ENCODE measurements around the gene STARD3.

The STARD3 gene

GRCh38 chr17:39607057-39607850 lies 29.7 kb upstream of the STARD3 start:
- TF ChIP-seq, protein P1, sequence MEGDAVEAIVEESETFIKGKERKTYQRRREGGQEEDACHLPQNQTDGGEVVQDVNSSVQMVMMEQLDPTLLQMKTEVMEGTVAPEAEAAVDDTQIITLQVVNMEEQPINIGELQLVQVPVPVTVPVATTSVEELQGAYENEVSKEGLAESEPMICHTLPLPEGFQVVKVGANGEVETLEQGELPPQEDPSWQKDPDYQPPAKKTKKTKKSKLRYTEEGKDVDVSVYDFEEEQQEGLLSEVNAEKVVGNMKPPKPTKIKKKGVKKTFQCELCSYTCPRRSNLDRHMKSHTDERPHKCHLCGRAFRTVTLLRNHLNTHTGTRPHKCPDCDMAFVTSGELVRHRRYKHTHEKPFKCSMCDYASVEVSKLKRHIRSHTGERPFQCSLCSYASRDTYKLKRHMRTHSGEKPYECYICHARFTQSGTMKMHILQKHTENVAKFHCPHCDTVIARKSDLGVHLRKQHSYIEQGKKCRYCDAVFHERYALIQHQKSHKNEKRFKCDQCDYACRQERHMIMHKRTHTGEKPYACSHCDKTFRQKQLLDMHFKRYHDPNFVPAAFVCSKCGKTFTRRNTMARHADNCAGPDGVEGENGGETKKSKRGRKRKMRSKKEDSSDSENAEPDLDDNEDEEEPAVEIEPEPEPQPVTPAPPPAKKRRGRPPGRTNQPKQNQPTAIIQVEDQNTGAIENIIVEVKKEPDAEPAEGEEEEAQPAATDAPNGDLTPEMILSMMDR (IDR thresholded peaks at IDR 0.05) = no peak

GRCh38 chr17:39607851-39608130 lies 29.2 kb upstream of the STARD3 start, which contains the start of gene NEUROD2:
Gene NEUROD2 (minus strand): TSS chr17:39607920. CDS start chr17:39606599, 1,321 bp downstream.
- TF ChIP-seq, protein P1 (IDR thresholded peaks at IDR 0.05) = no peak

DNA sequence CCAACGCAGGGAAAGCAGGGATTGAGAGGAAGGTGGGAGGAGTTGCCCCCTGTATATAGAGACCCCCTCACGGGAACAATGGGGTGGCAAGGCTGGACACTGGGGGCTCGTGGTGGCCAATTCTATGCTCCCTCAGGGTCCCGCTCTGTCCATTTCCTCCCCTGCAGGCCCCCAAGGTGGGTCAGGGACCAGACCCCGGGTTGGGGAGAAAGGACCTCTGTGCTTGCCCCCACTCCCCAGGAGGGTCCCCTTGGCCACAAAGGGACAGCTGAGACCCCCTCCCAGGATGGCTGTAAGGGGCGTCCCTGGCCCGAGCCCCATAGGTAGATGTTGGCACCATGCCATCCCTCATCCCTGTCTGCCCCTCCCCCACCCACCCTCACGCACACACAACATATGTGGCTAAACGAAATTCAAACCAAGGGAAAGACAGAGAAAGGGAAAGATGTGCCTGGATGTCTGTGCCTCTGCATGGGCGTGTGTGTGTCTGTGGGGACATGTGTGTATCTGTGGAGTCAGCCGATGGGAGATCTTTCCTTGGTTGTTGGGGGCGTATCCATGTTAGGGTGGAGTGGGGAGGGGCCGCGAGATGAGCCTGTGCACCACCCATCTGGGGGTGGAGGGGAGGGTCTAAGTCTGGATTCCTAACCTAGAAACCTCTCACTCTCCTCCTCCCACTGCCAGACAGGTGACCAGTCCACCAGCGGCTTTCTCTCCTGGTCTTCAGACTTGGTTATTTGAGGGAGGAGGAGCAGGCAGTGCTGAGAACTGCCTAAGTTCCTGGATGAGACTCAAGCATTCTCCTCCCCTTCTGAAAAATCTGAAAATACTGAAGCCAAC lies 28.6 kb upstream of the STARD3 start:
- TF ChIP-seq, protein P1 (IDR thresholded peaks at IDR 0.05) = no peak

- TF ChIP-seq, protein P1 (IDR thresholded peaks at IDR 0.05) = no peak
Measured at GRCh38 chr17:39609416-39610025, 27.4 kb upstream of the STARD3 start.

DNA sequence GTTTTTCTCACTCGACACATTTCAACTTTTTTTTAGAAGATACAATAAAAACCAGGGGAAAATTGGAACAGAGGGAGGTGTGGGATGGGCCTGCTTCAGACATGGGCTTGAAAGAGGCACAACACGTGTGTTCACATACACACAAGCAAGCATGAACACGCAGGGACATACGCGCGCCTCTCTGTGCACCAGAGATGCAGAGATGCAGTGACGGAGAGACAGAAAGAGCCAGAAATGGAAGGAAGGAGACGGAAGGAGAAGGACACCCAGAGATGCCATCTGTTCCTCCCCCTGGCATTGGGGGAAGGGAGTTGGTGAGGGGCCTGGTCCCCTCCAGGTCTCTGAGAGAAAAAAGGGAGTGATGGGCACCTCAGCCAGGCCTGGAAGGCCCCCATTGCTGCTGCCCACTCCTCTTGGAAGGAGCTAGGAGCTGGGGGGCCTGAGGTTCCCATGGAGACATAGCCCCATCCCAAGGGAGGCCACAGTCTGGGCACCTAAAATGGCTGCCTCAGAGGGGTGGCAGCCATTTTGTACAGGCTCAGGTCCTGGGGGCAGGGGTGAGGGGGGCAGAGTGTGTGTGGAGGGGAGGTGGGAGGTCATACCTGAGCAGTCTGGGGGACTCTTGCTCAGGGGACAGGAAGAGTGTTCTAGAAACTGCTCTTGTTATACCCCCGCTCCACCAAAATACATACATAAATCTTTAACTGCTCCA lies 25.4 kb upstream of the STARD3 start:
- TF ChIP-seq, protein P1 (IDR thresholded peaks at IDR 0.05) = no peak

DNA sequence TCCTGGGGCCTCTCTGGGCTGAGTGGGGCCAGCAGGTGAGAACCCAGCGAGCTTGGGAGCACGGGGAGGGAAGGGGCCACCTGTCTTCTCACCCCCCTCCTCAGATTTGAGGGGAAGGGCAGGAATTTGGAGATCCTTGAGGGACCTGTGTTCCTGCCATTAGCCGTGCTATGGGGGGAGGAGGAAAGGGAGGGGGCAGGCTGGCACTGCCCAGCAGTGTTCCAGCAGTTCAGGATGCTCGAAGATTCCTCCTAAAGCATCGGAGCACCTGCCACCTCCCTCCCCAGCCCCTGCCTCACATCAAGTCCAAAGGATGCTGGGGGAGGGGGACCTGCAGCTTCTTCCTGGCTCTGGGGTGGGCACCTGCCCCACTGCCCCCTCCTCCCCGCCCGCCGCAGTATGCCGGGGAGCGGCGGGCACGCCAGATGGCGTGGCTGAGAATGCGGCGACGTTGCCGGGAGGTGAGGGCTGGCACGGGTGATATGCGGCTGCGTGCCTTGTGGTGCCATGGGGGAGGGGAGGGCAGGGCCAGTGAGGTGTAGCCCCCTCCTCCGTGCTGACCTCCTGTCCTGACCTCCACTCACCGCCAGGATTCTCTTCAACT lies 24.6 kb upstream of the STARD3 start:
- TF ChIP-seq, protein P1 (IDR thresholded peaks at IDR 0.05) = no peak
